Neural cell (in vitro differentiated cells): Measurements from ENCODE around the gene RAPGEF5.

Source experiments
- EP300 ChIP-seq: fragments of 450-650 bp; conservative IDR thresholded peaks from 2 replicates; pipeline ENCODE4 v1.6.1; 2014; ENCODE audit warnings: antibody characterized with exemption, mild to moderate bottlenecking, moderate library complexity; ENCODE audit not compliant: poor library complexity, severe bottlenecking
- EZH2 ChIP-seq: fragments of 200-600, 300-800 bp; shearing (Covaris generic), sonication (generic); IDR thresholded peaks from 2 replicates; pipeline ENCODE4 v1.6.1; 2014; ENCODE audit warnings: antibody characterized with exemption, low read length, borderline replicate concordance, mild to moderate bottlenecking; ENCODE audit not compliant: insufficient read depth, poor library complexity, severe bottlenecking
- MXI1 ChIP-seq: fragments of 450-650 bp; conservative IDR thresholded peaks from 2 replicates; pipeline ENCODE4 v1.6.1; 2014; ENCODE audit warnings: antibody characterized with exemption, mild to moderate bottlenecking; ENCODE audit not compliant: poor library complexity, severe bottlenecking
- POLR2AphosphoS5 ChIP-seq: IDR thresholded peaks from 2 replicates; pipeline ENCODE4 v1.6.1; 2012
- RAD21 ChIP-seq: fragments of 450-650 bp; conservative IDR thresholded peaks from 2 replicates; pipeline ENCODE4 v1.6.1; 2014; ENCODE audit warnings: antibody characterized with exemption, mild to moderate bottlenecking, moderate library complexity
- TAF1 ChIP-seq: IDR thresholded peaks from 2 replicates; pipeline ENCODE4 v1.6.1; 2012; ENCODE audit warnings: low read depth
- TF ChIP-seq, protein P1 (sequence below): fragments of 450-650 bp; IDR thresholded peaks from 2 replicates; pipeline ENCODE4 v1.5.1; 2014; ENCODE audit warnings: antibody characterized with exemption, mild to moderate bottlenecking, moderate library complexity; ENCODE audit not compliant: poor library complexity, severe bottlenecking
- TF ChIP-seq, protein P2 (sequence below): IDR thresholded peaks from 2 replicates; pipeline ENCODE4 v1.6.1; 2012; ENCODE audit warnings: borderline replicate concordance

DNA sequence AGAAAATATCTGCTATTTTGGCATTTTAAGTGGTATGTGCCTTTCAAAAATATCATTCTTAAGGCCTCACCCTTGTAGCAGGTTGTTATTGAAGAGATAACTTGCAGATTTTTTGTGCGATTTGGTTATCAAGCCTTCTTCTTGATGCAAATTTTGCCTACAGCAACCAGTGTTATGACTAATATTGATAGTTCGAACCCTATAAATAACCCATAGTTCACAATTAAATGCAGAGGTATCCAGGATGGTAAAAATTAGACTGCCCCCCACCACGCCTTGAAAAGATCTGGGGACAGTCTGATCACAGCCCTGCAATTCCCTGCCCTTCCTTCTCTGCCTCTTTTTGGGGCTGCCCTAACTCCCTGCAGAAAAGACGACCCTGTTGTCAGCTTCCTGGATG is 28.4 kb upstream of the RAPGEF5 start:
- TF ChIP-seq, protein P1, sequence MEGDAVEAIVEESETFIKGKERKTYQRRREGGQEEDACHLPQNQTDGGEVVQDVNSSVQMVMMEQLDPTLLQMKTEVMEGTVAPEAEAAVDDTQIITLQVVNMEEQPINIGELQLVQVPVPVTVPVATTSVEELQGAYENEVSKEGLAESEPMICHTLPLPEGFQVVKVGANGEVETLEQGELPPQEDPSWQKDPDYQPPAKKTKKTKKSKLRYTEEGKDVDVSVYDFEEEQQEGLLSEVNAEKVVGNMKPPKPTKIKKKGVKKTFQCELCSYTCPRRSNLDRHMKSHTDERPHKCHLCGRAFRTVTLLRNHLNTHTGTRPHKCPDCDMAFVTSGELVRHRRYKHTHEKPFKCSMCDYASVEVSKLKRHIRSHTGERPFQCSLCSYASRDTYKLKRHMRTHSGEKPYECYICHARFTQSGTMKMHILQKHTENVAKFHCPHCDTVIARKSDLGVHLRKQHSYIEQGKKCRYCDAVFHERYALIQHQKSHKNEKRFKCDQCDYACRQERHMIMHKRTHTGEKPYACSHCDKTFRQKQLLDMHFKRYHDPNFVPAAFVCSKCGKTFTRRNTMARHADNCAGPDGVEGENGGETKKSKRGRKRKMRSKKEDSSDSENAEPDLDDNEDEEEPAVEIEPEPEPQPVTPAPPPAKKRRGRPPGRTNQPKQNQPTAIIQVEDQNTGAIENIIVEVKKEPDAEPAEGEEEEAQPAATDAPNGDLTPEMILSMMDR = no peak
- TF ChIP-seq MXI1 (no peak), POLR2AphosphoS5 (no peak), RAD21 (no peak), EZH2 (no peak), EP300 (no peak), TAF1 (no peak)
- TF ChIP-seq, protein P2, sequence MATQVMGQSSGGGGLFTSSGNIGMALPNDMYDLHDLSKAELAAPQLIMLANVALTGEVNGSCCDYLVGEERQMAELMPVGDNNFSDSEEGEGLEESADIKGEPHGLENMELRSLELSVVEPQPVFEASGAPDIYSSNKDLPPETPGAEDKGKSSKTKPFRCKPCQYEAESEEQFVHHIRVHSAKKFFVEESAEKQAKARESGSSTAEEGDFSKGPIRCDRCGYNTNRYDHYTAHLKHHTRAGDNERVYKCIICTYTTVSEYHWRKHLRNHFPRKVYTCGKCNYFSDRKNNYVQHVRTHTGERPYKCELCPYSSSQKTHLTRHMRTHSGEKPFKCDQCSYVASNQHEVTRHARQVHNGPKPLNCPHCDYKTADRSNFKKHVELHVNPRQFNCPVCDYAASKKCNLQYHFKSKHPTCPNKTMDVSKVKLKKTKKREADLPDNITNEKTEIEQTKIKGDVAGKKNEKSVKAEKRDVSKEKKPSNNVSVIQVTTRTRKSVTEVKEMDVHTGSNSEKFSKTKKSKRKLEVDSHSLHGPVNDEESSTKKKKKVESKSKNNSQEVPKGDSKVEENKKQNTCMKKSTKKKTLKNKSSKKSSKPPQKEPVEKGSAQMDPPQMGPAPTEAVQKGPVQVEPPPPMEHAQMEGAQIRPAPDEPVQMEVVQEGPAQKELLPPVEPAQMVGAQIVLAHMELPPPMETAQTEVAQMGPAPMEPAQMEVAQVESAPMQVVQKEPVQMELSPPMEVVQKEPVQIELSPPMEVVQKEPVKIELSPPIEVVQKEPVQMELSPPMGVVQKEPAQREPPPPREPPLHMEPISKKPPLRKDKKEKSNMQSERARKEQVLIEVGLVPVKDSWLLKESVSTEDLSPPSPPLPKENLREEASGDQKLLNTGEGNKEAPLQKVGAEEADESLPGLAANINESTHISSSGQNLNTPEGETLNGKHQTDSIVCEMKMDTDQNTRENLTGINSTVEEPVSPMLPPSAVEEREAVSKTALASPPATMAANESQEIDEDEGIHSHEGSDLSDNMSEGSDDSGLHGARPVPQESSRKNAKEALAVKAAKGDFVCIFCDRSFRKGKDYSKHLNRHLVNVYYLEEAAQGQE = no peak
